HG03095 (cell line): ENCODE data around the gene METTL2B.
A peak's percentile ranks its signal among the peaks of the same experiment; 100 is the strongest.

Experiments used
- ATAC-seq: cut with Tn5 transposase; IDR thresholded peaks from one replicate; pipeline ENCODE4 v1.9.1; 2021; ENCODE audit warnings: moderate library complexity; ENCODE audit not compliant: unreplicated experiment

METTL2B gene

GRCh38 chr7:128476402-128477335, at the start of gene METTL2B:
TSS of gene METTL2B (plus strand) at chr7:128476748. CDS start at chr7:128476766, 18 bp downstream.
- peak; percentile 90 for ATAC-seq

- no peak for ATAC-seq
Measured at GRCh38 chr7:128427289-128427891, 49.2 kb upstream of the METTL2B start.

GRCh38 chr7:128430207-128430606, 46.3 kb upstream of the METTL2B start:
- no peak for ATAC-seq

- no peak for ATAC-seq
Measured at GRCh38 chr7:128431221-128431620, 45.3 kb upstream of the METTL2B start.

GRCh38 chr7:128431754-128432153, 44.8 kb upstream of the METTL2B start:
- ATAC-seq, result no peak

- ATAC-seq, result no peak
Measured at GRCh38 chr7:128434413-128435326, 41.9 kb upstream of the METTL2B start.

- no peak for ATAC-seq
Measured at GRCh38 chr7:128435327-128435686, 41.2 kb upstream of the METTL2B start.

- peak; percentile 53 for ATAC-seq
Measured at GRCh38 chr7:128437426-128438332, 38.9 kb upstream of the METTL2B start.

GRCh38 chr7:128442356-128442755, 34.2 kb upstream of the METTL2B start:
- ATAC-seq, result no peak

- ATAC-seq, result no peak
Measured at GRCh38 chr7:128443831-128444600, 32.5 kb upstream of the METTL2B start.

GRCh38 chr7:128446306-128446705, 30.2 kb upstream of the METTL2B start:
- no peak for ATAC-seq

- ATAC-seq, result no peak
Measured at GRCh38 chr7:128447941-128448564, 28.5 kb upstream of the METTL2B start.

- no peak for ATAC-seq
Measured at GRCh38 chr7:128448751-128449302, 27.7 kb upstream of the METTL2B start.

- no peak for ATAC-seq
Measured at GRCh38 chr7:128450409-128450808, 26.1 kb upstream of the METTL2B start.

- no peak for ATAC-seq
Measured at GRCh38 chr7:128450913-128451312, 25.6 kb upstream of the METTL2B start.

- ATAC-seq, result no peak
Measured at GRCh38 chr7:128452552-128452951, 24.0 kb upstream of the METTL2B start.

GRCh38 chr7:128453836-128454804, 22.4 kb upstream of the METTL2B start:
- no peak for ATAC-seq
